Activated naive CD4-positive, alpha-beta T cell (primary cell): ENCODE measurements around the gene PARD3.
"Not testable (repeated sequence)": the region's sequence is repeated elsewhere in the genome, so short reads cannot be mapped to it uniquely, and the experiment has no call there.

Source experiments
- DNase-seq, 4 experiments: peaks; one replicate each; lab custom pipeline; 2025; lab: John Stamatoyannopoulos, UW

Gene PARD3

GRCh38 chr10:34464591-34464990 is 350.5 kb downstream of the PARD3 start:
- no peak for DNase-seq

GRCh38 chr10:34464000-34464399 is 351.1 kb downstream of the PARD3 start:
- no peak for DNase-seq

GRCh38 chr10:34462993-34463392 is 352.1 kb downstream of the PARD3 start:
- no peak for DNase-seq

- DNase-seq, result no peak
Measured at GRCh38 chr10:34462056-34462455, 353.0 kb downstream of the PARD3 start.

- DNase-seq, result no peak
Measured at GRCh38 chr10:34454590-34455261, 360.4 kb downstream of the PARD3 start.

- DNase-seq, result no peak
Measured at GRCh38 chr10:34449836-34450235, 365.3 kb downstream of the PARD3 start.

GRCh38 chr10:34446049-34446448 is 369.0 kb downstream of the PARD3 start:
- DNase-seq, result no peak

GRCh38 chr10:34444223-34445183 is 370.6 kb downstream of the PARD3 start:
- DNase-seq, result no peak

- not testable (repeated sequence) for DNase-seq
Measured at GRCh38 chr10:34439386-34439785, 375.7 kb downstream of the PARD3 start.

- no peak for DNase-seq
Measured at GRCh38 chr10:34438741-34439140, 376.4 kb downstream of the PARD3 start.

GRCh38 chr10:34437906-34438305 is 377.2 kb downstream of the PARD3 start:
- no peak for DNase-seq

GRCh38 chr10:34434119-34434594 is 380.9 kb downstream of the PARD3 start:
- DNase-seq, result no peak

- DNase-seq, result no peak
Measured at GRCh38 chr10:34433241-34434076, 381.6 kb downstream of the PARD3 start.

- no peak for DNase-seq
Measured at GRCh38 chr10:34432589-34432988, 382.5 kb downstream of the PARD3 start.

- no peak for DNase-seq
Measured at GRCh38 chr10:34430685-34431084, 384.4 kb downstream of the PARD3 start.

- no peak for DNase-seq
Measured at GRCh38 chr10:34428501-34428900, 386.6 kb downstream of the PARD3 start.

GRCh38 chr10:34427911-34428216 is 387.2 kb downstream of the PARD3 start:
- no peak for DNase-seq

- DNase-seq, result not testable (repeated sequence)
Measured at GRCh38 chr10:34427158-34427910, 387.8 kb downstream of the PARD3 start.

GRCh38 chr10:34426538-34427157 is 388.4 kb downstream of the PARD3 start:
- DNase-seq, result not testable (repeated sequence)

- no peak for DNase-seq
Measured at GRCh38 chr10:34426041-34426440, 389.1 kb downstream of the PARD3 start.
